Measurements from ENCODE around the gene C2orf72.
"Not testable (repeated sequence)": the region's sequence is repeated elsewhere in the genome, so short reads cannot be mapped to it uniquely, and the experiment has no call there.

C2orf72 gene

DNA sequence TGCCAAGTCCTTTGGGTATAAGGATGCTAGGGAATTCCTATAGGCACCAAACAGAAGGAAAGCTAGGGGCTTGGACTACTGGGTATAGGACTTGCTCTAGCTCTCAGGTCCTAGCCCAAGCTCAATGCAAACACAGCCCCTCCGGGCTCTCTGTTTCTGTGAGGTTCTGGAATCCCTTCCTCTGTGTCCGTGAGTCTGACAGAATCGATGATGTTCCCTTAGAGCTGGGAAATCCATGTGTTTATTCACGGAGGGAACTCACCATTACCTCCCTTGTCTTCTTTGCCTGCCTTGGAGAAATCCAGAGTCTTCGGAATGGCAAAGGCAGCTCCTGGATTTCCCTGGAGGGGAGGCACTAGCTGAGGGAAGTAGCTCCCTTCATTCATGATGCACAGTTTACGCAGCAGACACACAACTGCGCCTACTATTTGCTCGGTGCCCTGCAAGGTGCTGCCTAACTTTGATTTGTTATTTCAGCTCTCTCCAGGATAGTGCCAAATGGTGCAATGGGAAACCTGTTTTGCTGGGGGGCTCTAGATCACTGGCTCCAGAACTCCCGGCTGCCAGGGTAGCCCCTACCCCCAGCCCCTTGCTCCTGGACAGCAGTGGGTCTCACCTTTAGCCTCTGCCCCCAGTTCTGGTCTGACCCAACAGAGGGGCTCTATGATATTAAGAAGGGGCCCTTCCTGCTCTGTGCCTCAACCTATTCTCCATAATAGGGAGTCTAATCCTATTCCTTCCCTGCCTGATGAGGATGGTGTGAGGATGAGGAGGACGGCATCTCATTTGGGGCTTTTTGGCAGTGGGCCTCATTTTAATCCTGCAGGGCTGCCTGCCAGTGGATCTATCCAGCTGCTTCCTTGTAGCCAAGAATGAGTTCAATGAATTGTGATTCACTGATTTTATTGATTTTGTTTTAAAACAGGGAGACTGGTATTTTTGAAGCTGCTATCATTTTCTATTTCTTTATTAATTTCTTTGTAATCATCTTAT lies 10.9 kb downstream of the C2orf72 start:
- no peak for DNase-seq

- no peak for DNase-seq
Observed at GRCh38 chr2:231049286-231050017, 12.1 kb downstream of the C2orf72 start.

- DNase-seq = no peak
Observed at GRCh38 chr2:231050018-231050901, 12.9 kb downstream of the C2orf72 start.

GRCh38 chr2:231051116-231051515 lies 13.8 kb downstream of the C2orf72 start:
- DNase-seq = no peak

DNA sequence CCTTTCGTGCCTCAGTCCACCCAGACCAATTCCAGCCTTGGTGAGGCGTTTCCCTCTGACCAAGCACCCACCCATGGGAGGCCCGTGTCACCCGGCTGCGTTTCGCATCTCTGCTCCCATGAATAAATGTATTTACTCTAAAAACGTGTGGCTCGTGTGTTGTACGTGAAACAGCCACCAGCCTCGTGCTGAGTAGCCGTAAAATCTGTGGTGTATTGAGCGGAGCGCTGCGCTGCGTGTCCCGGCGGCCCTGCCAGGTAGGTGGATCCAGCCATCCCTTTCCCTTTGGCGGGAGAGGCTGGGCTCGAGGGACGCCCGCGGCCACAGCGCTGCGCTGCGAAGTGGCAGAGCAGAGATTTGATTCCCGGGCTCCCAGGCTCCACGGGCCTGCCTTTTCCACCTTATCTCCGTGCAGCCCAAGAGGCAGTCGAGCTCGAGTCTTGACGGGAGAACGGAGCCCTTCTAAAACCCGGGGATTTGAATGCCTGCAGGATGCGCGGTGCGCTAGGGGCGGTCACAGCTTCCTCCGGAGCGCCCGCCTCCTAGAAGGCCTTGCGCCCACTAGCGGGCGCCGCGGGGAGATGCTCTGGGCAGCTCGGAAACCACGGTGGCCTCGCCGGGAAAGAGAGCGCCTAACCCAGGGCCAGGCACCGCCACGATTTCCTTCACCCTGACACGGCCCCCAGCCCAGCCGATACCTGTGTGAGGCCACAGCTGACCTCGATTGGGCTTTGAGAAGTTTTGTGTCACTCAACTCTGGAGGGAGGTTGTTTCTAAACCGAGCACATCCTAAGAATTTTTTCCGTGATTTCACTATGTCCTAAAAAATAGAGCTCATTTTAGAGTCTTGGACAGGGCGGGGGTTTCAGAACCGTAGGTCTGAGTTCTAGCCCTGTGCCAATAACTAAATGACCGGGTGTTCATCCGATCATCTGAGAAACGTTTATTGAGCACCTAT lies 15.4 kb downstream of the C2orf72 start:
- DNase-seq = peak; percentile 84 to 87

DNA sequence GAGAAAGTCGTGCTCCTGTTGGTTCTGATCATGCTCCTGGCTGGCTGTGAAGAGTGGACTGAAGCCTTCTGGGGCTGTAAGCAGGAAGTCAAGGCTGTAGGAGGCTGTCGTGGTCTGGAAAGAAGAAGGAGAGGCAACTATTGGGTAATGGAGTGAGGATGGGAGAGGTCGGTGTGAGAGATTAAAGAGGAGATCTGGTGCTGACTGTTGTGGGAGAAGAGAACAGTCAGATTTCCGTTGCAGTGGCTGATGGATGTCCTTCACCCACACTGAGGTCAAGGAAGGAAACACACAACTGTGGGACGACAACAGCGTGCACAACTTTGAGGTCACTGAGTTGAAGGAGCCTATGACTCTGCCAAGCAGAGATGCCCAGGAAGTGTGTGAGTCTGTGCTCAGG lies 16.5 kb downstream of the C2orf72 start:
- no peak for DNase-seq

DNA sequence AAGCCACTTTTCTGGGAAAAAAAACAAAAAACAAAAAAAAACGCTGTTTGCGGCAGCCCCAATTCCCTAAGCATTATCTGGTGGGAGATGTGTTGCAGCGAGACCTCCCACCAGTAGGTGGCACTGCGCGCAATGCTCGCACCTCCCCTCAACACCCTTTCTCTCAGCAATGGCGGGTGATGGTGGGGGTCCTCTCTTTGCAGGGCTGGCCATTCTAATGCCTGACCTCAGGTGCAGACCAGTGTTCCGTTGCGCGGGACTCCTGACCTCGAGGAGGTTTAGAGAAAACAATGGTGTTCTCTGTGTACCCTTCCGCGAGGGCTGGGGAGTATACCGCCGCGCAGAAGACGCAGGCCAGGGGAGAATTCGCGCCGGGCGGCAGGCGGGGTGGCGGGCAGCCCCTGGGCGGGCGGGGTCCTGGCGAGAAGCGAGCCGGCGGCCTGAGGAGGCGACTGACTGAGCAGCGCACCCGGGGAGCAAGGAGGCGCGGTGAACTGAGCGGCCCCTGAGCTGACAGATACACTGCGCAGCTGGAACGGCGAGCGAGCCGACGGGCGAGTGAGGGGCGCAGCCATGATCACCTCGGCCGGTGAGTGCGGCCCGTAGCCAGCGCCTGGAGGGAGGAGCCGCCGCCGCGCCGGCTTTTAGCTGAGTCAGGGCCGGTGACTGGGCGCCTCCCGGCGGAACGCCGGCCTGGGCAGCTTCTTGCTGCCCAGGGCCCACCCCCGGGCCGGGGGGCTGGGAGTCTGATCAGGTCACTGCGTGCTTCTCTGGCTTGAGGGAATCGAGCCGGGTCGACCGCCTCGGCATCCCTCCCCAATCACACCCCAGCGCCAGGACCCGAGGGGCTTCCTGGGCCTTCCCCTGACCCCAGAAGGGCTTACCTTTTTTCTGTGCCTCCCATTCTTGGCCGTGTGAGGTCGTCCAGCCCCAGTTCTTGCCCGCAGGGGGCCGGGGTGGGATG lies 19.4 kb downstream of the C2orf72 start, which contains the start of gene PSMD1:
Gene PSMD1, plus strand, starts transcription at position 415 of the 964 bp plus-strand sequence. Its CDS starts 159 bp downstream, at position 574.
- peak; percentile 86 to 92 for DNase-seq

GRCh38 chr2:231057590-231057989 lies 20.3 kb downstream of the C2orf72 start:
- no peak for DNase-seq

- no peak for DNase-seq
Observed at GRCh38 chr2:231058761-231059550, 21.6 kb downstream of the C2orf72 start.

DNA sequence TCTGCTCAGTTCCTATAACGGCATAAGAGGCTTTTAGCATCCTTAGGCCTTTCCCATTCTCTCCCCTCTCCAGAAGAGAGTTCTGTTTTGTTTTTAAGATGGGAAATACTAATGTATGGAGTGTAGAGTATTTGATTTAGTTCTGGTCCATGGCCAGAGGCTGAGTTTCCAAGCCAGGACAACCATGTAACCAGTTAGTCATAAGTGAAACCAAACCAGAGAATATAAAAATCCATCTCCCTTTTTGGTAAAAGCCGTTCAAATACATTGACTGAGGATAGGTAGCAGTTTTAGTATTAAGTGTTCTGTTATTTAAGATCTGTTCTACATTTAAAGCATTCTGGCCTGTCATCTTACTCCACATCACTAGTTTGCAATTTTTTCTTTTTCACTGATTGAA lies 22.4 kb downstream of the C2orf72 start:
- DNase-seq = no peak

- no peak for DNase-seq
Observed at GRCh38 chr2:231062776-231063175, 25.5 kb downstream of the C2orf72 start.

DNA sequence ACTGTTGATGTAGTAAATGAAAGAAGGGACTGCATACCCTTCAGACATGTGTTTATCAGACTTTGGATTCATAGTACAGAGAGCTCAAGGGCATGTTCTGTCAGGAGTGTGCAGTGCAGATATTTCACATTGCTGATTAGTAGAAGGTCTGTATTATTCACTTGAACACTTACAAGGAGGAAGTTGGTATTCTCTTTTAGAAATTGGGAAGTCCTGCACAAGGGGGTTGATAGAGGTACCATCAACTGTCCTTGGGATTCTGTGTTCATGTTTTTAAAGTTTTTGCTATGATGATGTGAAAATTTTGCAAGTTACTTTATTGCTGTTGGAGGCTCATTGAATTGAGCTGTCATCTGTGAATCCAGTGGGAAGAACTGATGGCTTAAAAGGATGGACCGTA lies 26.0 kb downstream of the C2orf72 start:
- DNase-seq = no peak

GRCh38 chr2:231065966-231066365 lies 28.6 kb downstream of the C2orf72 start:
- DNase-seq = no peak

DNA sequence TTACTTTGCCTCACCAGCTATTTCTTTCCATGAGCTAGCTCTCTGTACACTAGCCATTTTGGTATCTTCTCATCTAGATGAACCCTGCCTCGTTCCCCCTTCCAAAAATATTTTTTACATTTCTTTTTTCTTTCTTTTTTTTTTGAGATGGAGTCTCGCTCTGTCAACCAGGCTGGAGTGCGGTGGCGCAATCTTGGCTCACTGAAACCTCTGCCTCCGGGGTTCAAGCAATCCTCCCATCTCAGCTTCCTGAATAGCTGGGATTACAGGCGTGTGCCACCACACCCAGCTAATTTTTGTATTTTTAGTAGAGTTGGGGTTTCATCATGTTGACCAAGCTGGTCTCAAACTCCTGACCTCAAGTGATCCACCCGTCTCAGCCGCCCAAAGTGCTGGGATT lies 30.2 kb downstream of the C2orf72 start:
- DNase-seq = not testable (repeated sequence)

DNA sequence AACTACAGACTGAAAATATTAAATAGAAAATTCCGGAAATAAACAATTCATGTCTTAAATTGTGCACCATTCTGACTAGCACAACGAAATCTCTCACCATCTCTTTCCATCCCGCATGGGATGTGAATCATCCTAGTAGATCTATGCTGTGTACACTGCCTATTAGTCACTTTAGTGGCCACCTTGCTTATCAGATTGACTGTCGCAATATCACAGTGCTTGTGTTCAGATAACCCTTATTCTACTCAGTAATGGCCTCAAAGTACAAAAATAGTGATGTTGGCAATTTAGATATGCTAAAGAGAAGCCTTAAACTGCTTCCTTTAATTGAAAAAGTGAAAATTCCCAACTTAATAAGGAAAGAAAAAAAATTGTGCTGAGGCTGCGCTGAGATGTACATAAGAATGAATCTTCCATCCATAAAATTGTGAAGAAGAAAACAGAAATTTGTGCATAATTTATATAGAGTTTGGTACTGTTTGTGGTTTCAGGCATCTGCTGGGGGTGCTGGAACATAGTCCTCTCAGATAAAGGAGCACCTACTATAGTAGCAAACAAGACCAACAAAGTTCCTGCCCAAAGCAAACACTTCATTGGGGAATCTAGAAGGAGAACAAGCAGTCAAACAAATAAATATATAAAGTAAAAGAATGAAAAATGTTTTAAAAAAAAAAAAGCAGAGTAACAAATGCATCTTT lies 31.4 kb downstream of the C2orf72 start:
- DNase-seq = no peak

DNA sequence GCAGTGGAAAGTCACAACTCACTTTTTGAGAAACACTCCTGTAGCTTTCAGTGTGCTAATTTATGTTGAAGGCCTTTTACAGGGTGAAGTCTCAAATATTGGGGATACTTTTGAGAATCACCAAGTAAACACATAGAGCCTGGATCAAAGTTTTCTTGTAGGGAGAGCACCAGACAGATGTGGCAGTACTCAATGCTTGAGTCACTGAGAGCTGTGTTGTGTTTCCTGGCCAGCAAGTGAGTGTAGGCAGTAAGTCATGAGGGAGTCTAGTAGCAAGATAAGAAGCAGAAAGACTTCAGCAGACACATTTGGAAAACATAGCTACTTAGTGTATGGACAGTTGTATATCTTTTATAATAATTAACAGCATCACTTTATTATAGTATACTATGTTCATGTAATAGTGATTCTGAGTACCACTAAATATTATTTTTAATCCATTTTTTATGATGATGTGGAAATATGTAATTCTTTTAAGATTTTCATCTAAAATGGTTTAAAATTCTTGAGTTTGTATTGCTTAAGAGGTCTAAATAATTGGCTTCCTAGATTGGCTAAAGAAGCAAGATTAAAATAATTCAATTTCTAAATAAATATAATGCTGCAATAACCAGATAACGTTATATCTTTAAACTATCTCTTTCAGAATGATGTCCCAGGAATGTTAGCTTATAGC lies 32.2 kb downstream of the C2orf72 start:
- DNase-seq = no peak

- no peak for DNase-seq
Observed at GRCh38 chr2:231084565-231084964, 47.2 kb downstream of the C2orf72 start.

GRCh38 chr2:231088754-231089153 lies 51.4 kb downstream of the C2orf72 start:
- no peak for DNase-seq
